Measurements from ENCODE around the gene USP17L10.
"Not testable (repeated sequence)": the region's sequence is repeated elsewhere in the genome, so short reads cannot be mapped to it uniquely, and the experiment has no call there.

GRCh38 chr4:9247953-9248680 lies 37.7 kb downstream of the USP17L10 start, which contains the start of gene USP17L18:
- TF ChIP-seq CTCF (conservative IDR thresholded peaks at IDR 0.05 in 1 of 2, IDR thresholded peaks at IDR 0.05 in 1 of 2; ENCODE audit: low read depth in 1 of 2, low read length in 2 of 2); EZH2 (IDR thresholded peaks at IDR 0.05; ENCODE audit: low read length, missing control alignments): not testable (repeated sequence)

Data from fibroblast of lung (primary cell).